Measurements from ENCODE around the gene CD79A.
"Not testable (repeated sequence)": the region's sequence is repeated elsewhere in the genome, so short reads cannot be mapped to it uniquely, and the experiment has no call there.

The CD79A gene

DNA sequence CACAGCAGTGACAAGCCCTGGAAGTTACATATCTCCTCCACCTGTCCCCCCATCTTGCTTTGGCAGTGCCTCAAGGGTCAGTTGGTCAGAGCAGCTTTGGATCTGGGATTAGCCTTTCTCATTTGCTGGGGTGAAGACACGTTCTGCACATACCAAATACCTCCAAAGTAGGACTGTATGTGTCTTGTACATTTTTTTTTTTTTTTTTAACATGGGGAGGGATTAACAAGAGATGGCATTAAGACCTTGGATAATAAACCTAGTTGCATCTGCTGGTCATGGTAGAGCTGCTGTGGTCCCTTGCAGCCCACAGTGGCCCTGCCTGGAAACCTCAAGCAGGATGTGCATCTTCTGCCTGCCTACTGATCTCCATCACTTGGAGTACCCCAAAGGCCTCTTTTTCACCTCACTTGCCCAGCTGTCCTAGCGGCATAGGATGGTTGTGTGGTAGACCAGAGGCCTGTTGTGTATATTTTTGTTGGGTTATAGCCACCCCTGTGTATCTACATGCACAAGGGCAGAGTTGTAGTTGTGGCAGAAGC is 14.6 kb upstream of the CD79A start:
- DNase-seq (ENCODE audit: low read depth in 2 of 3, low spot score in 2 of 3) = no peak

DNA sequence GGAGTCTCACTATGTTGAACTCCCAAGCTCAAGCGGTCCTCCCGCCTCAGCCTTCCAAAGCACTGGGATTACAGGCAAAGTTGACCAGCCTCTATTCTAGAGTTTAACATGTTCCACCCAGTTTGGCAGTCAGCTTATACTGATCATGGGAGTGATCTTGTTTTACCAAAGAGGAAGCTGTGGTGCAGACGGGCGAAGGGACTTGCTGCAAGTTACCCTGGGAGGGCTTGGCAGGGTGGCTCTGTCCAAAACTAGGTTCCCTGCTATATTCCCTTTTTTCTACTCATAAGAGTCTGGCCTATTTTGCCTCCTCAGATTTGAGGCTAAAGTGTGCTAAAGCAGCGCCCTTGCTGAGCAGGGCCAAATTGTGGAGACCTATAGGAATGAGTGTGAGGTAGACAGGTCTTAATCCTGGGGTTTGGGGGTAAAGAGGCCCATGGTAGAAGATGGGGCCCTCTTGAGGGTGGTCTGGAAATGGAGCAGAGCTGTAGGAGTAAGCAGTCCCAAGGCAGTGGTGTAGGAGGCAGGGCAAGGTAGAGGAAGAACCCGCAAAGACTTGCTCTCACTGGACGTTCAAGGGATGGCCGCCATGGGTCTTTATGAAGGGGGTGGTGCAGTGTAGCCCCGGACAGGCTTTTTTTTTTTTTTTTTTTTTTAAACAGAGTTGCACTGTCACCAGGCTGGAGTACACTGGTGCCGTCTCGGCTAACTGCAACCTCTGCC is 13.7 kb upstream of the CD79A start:
- no peak for DNase-seq (ENCODE audit: low read depth in 2 of 3, low spot score in 2 of 3)

DNA sequence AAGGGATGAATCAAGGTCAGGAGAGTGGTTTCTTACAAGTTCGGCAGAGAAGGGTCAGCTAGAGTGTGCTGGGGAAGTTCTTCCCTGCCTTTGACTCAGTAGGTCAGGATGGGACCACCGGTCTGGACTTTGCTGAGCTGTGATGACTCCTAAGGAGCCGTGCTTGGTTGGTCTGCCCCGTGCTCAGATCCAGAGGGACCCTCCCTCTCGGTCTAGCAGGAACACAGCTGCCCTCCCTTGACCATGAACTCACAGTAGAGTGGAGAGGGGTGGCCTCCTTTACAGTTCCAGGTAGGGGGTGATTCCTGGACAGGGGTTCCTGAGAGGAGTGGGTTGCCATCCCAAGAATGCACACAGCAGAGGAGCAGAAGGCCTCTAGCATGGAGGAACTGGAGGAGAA is 12.7 kb upstream of the CD79A start:
- DNase-seq (ENCODE audit: low read depth in 2 of 3, low spot score in 2 of 3) = no peak

DNA sequence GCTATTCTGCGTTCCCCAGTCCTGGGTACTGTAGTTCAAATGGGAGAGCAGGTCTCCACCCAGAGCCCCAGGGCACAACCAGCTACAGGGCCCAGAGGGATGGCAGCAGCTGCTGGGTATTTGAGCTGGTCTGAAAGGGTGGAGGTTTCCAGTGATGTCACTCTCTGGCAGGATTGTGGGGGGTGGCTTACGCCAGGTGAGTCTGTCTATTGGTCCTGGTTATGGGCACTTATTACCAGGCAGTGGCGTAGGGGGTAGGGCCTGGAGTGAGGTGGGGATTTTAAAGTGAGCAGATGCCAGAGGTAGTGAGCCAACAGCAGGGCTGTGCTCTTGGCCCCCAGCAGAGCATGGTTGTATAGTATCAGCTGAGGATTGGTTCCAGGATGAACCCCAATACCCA is 10.8 kb upstream of the CD79A start:
- DNase-seq (ENCODE audit: low read depth in 2 of 3, low spot score in 2 of 3) = no peak

DNA sequence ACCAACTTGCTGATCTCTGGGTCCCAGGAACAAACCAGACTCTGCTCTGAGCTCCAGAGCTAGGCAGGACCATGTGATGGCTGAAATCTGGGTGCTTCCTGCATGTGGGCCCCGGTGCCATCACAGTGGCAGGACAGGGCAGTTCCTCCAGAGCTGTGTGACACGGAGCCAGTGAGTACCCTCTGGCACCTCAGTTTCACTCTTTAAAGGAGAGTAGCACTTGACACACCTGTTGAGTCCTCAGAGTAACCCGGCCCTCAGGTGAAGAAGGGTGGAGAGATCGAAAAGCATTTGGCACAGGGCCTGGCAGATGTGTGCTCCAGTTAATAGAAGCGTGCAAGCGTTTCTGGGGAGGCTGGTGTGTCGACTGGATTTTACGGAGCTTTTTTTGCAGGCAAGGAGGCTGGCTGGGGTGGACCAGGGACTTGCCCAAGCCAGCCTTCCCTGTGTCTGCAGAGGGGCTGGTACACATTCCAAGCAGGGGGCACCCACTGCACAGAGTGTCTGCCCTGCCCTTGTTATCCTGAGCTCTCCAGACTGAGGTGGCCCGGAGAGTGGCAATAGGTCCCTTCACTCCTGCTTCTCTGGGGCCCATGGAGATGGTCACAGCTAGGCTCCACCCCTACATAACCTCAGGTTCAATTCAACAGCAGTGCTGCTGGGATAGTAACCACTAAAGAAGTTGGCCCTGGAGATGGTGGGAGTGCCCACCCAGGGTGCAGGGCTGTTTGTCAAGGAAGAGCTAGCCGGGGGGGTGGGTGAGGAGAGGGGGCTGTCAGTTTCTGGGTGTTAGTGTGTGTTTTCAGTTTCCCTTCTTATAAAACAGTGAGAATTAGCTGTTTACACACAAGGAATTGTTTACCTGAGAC is 8.7 kb upstream of the CD79A start:
- no peak for DNase-seq (ENCODE audit: low read depth in 2 of 3, low spot score in 2 of 3)

DNA sequence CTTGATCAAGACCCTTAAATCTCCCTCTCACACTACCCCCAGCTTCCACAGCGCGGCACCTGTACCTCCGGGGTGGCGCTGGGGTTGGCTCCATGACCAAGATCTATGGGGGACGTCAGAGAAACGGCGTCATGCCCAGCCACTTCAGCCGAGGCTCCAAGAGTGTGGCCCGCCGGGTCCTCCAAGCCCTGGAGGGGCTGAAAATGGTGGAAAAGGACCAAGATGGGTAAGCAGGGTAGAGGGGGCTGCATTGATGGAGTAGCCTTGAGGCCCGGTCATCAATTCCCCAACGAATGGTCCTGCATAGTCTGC is 8.1 kb upstream of the CD79A start:
- no peak for DNase-seq (ENCODE audit: low read depth in 2 of 3, low spot score in 2 of 3)

DNA sequence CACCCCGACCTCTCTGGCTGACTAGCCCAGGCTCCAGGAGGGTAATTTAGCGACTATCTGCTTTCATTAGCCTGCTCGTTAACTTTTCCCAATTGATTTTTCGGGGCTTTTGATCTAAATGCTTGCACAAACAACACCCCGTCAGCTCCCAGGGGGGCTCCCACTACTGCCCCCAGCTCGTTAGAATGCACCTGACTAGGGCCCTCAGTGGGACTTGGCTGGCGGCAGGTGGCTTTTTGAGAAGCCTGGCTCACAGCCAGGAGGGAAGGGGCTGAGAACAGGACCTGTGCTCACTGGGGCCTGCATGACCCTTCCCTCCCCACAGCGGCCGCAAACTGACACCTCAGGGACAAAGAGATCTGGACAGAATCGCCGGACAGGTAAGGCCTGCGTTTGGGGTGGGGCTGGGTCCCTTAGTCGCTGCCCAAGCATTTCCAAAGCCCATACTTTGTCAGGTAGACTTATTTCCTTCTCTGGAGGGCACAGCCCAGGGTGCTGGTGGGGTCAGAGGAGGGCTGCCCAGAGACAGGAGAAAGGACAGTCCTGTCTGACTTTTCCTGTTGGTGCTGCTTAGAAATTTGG is 7.6 kb upstream of the CD79A start:
- DNase-seq (ENCODE audit: low read depth in 2 of 3, low spot score in 2 of 3) = no peak

DNA sequence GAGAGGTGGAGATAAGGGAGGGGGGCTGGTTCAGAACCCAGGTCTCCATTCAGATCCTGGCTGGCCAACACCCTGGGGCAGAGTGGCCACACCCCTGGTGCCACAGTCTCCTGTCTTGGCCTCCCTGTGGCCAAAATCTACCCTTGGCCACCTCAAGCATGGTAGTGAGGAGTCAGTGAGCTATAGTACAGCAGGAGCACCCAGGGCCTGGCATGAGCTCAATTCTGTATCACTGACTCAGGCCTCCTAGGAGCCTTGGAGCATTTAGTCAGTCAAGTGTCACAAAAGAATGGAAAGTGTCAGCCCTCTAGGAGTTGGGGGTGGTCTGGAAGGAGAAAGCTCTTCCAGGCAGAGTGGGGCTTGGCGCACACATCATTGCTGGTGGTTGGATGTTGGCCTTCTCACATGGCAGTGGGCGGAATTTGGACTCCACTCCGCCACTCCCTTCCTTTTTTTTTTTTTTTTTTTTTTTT is 6.6 kb upstream of the CD79A start:
- no peak for DNase-seq (ENCODE audit: low read depth in 2 of 3, low spot score in 2 of 3)

DNA sequence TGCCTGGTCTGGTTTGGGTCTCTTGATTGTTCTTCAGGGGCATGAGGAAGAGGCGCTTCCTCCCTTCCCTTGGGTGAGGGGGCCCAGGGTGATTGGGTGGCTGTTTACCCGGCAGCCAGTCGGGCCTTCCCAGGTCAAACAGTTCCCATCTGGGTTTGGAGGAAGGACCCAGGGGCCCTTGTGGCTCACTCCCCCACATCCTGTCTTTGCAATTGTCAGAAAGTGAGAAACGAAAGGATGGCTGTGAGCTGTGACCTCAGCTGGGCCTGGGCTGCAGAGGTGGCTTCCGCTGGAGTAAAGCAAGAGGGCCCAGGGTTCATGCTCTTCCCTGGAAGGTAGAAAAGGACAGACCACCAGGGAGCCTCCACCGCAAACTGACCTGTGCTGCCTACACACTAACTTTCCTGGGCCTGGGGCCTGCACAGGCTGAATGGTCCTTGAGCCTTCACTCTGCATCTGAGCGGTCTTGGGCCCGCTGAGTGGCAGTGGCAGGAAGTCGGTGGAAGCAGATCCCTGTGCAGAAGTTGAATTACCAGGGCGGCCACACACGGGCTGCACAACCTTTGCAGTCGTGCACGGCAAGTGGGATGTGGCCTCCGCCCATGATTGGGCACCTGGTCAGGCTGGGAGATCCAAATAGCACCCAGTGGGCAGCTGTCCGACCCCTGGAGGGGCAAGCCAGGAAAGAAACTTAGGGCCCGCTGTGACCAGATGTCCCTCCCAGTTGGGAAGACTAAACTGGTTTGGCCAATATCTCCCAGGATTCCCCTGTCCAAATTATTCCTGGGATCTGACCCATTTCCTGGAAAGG is 5.3 kb upstream of the CD79A start:
- DNase-seq (ENCODE audit: low read depth in 2 of 3, low spot score in 2 of 3) = peak in 1 of 3 experiments; percentile 59

DNA sequence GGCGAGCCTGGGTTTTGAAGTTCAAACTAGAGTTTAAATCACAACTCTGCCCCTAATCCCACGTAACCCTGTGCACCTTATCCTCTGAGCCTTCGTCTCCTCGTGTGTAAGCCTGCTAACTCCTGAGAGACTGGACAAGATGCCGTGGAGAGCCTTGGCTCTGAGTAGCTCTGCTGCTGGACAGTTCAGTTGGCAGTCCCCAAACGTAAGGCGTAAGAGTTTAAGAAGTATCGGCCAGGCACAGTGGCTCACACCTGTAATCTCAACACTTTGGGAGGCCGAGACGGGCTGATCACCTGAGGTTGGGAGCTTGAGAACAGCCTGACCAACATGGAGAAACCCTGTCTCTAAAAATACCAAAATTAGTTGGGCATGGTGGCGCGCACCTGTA is 4.7 kb upstream of the CD79A start:
- DNase-seq (ENCODE audit: low read depth in 2 of 3, low spot score in 2 of 3) = no peak

DNA sequence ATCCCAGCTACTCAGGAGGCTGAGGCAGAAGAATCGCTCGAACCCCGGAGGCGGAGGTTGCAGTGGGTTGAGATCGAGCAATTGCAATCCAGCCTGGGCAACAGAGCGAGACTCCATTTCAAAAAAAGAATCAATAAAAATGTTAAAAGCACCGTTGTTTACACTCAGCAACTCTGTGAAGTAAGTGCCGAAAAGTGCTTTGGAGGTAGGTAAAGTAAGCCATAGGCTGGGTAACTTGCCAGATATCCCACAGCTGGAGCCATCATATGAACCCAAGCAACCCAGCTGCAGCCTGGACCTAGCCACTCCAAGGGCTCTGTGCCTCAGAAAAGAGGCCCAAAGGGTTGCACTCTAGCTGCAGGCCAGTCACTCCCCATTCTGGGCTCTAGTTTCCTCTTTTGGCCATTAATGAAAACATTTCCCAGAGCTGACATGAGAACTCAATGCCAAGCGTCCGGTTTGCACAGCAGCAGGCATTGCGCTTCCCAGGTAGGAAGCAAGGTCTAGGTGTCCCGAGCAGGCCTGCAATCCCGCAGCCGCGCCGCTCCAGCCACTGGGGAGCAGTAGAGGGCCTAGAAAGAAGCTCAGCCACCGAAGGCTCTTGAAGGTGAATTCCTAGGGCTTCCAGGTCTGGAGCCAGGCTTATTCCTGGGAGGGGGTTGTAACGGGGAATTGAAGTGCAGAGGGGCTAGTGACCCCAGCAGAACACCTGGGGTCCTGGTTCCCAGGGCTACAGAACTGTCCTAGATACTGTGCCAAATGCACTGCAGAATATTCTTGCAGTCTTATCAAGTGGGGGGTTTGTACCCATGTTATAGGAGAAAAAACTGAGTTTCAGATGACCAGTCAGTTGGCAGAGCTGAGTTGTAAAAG is 4.1 kb upstream of the CD79A start:
- DNase-seq (ENCODE audit: low read depth in 2 of 3, low spot score in 2 of 3) = no peak

DNA sequence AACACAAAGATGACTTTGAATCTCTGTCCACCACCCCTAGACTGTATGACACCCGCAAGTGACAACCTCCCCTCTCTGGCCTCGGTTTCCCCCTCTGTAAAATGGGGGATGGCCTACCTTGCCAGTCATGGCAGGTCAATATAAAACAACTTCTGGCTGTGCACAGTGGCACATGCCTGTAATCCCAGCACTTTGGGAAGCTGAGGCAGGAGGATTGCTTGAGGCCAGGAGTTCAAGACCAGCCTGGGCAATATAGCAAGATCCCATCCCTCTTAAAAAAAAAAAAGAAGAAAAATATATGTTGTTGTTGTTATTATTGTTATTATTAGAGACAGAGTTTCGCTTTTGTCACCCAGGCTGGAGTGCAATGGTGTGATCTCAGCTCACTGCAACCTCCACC is 1.1 kb upstream of the CD79A start:
- DNase-seq (ENCODE audit: low read depth in 2 of 3, low spot score in 2 of 3) = not testable (repeated sequence)

DNA sequence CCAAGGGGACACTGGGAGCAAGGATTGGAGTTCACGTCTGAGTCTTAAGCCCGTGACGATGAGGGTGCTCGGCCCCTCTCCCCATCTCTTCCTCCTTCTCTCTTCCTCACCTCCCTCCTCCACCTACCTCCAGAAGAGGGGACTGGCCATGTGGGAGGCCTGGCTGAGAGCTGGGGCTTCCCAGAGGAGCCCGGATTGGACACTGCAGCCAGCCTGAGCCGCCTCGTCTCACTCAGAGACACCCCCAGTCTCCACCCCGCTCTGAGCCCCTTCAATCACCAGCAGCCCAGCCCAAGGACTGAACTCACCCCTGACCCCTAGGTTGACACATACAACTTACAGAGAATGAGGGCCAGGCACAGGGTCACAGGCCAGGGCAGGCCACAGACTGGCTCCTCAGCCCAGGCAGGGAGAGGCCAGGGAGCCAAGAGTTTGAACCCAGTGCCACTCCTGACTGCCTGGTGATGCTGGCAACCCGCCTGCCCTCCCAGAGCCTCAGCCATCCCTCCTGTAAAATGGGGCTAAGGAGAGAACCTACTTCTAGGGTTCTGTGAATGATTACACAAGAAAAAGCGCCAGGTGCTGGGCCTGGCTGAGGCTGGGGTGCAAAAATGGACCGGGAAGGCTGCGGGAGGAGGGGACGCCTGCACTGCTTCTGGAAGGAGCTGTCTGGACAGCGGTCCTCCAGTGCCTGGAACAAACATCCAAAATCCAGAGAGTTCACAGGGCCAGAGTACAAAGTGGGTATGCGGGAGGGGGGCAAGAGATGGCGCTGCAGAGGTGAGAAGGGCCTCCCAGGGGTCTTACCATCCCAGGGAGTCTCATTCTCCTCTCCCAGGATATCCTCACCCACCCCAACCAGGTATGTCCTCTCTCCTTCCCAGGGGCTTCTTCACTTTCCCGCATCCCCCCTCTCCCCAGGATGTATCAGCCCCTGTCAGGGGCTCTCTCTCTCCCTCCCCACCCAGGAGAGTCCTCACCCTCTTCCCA is 1.1 kb downstream of the CD79A start:
- DNase-seq (ENCODE audit: low read depth in 2 of 3, low spot score in 2 of 3) = no peak

DNA sequence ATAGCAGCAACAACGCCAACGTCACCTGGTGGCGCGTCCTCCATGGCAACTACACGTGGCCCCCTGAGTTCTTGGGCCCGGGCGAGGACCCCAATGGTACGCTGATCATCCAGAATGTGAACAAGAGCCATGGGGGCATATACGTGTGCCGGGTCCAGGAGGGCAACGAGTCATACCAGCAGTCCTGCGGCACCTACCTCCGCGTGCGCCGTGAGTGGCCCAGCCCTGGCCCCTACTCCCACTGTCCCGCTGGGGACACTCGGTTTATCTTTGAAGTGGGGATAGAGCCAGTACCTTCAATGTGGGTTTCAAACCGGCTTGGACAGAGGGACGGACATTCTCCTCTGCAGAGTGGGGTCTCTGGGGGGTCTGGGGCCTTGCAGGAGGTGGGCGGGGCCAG is 2.0 kb downstream of the CD79A start:
- DNase-seq (ENCODE audit: low read depth in 2 of 3, low spot score in 2 of 3) = no peak

DNA sequence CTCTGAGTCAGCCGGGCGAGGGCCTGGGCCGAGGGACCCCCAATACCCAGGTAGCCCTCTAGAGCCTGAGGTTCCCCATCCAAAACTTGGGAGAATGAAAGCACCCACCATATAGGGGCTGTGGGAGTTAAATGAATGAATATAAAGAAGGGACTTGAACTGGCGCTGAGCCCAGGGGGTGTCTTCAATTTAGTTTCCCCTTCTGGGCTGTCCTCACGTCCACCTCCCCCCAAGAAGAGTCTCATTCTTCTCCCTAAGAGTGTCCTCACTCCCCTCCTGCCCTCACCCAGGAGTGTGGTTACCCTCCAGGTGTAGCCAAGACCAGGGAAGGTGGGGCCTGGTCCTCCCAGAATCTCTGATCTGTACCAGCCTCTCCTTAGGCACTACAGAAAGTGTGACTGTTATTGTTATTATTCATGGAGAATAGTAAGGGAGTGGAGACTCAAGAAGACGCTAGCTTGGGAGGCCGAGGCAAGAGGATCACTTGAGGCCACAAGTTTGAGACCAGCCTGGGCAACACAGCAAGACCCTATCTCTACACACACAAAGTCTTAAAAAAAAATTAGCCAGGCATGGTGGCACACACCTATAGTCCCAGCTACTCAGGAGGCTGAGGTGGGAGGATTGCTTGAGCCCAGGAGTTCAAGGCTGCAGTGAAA is 2.7 kb downstream of the CD79A start:
- DNase-seq (ENCODE audit: low read depth in 2 of 3, low spot score in 2 of 3) = no peak

DNA sequence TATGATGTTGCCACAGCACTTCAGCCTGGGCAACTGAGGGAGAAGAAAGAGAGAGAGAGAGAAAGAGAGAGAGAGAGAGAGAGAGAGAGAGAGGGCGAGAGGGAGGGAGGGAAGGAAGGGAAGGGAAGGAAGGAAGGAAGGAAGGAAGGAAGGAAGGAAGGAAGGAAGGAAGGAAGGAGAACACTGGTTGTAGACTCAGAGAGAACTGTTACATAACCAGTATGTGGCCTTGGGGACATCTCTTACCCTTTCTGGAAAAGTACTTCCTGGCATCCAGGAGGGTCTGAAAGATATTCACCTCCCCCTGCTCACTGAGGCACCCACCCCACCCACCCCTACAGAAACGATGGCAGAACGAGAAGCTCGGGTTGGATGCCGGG is 3.2 kb downstream of the CD79A start:
- DNase-seq (ENCODE audit: low read depth in 2 of 3, low spot score in 2 of 3) = no peak

DNA sequence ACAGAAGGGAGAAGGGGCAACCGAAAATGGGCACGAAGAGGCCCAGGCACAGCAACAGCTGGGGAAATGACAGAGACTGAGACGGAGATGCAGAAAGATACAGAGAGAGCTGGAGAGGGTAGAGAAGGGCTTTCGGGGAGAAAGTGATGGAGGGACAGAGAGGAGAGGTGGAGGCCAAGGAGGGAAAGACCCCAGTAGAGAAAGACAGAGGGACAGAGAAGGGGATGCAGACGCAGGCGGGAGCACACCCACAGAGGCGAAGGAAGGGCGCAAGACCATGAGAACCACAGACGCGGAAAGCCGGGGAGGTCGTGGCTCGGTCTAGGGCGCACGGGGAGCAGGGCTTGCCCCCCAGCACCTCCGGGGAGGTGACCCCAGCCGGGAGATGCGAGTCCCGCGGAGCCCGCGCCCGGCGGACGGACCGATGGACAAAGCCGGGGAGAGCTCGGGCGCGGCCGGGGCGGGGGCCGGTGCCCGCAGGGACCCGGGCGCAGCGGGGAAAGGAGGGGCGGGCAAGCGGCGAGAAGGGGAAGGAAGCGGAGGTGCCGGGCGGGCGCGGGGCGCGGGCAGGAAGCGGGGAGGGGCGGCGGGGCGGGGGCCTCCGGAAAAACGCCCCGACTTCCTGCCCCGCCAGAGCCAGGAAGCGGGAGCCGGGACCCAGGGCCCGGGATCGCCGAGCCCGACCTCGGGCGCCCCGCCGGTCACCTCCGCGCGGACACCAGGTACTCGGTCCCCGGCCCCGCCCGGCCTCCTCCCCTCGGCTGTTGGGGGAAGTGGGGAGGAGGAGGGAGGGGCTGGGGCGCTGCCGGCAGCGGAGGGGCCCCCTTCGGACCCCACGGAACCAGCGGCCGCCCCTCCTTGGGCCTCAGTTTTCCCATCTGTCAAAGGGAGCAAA is 5.7 kb downstream of the CD79A start, which contains the start of gene ARHGEF1:
Gene ARHGEF1, plus strand, starts transcription at position 617 of the 895 bp plus-strand sequence. CDS start 4,899 bp downstream, outside the sequence.
- no peak for DNase-seq (ENCODE audit: low read depth in 2 of 3, low spot score in 2 of 3)
